Measurements from ENCODE around the gene BRIP1.

- TF ChIP-seq CTCF (IDR thresholded peaks at IDR 0.05) = no peak
- no peak for TF ChIP-seq POLR2A (IDR thresholded peaks at IDR 0.05)
Observed at GRCh38 chr17:61732169-61732568, 131.2 kb downstream of the BRIP1 start.

All from lower leg skin (tissue), 3 donors.